ENCODE data around the gene MROH2B.

- TF ChIP-seq CTCF (IDR thresholded peaks at IDR 0.05) (peak in 1 of 6 experiments; percentile 15), POLR2A (IDR thresholded peaks at IDR 0.05) (no peak)
Measured at GRCh38 chr5:40962207-40962955, 108.8 kb downstream of the MROH2B start.
